Cerebellar nuclear complex (tissue), 1 donor: ENCODE results near the gene C11orf91.
"Not testable (repeated sequence)": the region's sequence is repeated elsewhere in the genome, so short reads cannot be mapped to it uniquely, and the experiment has no call there.

Experiments used
- DNase-seq, 2 experiments: peaks; one replicate each; lab custom pipeline; 2025; lab: John Stamatoyannopoulos, UW

The C11orf91 gene

DNA sequence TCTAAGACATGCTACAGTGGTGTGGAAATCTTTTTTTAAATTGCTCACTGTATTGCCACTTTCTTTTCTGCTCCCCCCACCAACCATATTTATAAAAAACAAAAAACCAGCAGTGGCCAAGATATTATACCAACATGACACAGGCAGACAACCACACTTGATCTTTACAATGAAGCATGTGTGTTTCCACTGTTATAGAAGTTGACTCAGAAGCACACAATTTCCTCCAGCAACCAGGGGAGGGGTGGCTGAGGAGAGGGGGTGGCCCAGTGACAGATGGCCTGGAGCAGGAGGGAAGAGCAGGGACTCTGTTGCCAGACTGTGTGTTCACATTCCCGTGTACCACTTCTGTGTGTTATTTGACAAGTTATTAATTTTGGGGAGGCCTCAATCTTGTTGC is 20.8 kb upstream of the C11orf91 start:
- peak in 1 of 2 experiments; percentile 37 for DNase-seq

DNA sequence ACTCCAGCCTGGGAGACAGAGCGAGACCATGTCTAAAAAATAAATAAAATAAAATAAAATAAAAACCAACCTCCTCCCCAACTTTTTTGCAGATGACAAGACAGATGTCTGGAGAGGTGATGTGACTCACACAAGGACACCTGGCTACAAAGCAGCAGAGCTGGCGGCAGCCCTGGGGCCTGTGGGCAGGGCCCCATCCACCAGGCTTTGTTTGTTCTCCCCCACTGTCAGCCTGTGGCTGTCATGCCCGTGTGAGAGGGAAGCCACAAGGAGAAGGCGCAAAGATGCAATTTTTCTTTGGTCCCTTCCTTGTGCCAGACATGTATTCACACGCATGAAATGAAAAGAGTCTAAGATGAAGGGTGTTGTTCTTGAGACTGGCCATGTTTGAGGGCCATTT is 19.0 kb upstream of the C11orf91 start:
- DNase-seq = no peak

GRCh38 chr11:33718440-33718839 is 17.8 kb upstream of the C11orf91 start:
- no peak for DNase-seq

DNA sequence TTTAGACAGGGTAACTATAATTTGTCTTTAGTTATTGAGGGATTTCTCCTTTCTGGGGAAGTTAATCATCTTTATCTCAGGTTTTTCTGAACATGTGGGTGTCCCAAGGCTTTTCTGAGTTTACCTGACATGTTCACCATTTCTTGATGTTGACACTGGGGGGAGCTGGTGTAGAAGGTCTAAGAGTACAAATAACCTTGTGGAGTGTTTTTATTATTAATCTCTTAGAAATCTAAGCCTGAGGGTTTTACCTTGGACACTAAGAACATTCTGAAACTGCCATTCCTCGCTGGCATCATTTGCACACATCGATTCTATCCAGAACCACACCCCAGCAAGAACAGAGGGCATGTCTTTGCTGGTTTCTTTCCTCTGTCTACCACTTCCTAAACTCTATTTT is 15.6 kb upstream of the C11orf91 start:
- DNase-seq = no peak

DNA sequence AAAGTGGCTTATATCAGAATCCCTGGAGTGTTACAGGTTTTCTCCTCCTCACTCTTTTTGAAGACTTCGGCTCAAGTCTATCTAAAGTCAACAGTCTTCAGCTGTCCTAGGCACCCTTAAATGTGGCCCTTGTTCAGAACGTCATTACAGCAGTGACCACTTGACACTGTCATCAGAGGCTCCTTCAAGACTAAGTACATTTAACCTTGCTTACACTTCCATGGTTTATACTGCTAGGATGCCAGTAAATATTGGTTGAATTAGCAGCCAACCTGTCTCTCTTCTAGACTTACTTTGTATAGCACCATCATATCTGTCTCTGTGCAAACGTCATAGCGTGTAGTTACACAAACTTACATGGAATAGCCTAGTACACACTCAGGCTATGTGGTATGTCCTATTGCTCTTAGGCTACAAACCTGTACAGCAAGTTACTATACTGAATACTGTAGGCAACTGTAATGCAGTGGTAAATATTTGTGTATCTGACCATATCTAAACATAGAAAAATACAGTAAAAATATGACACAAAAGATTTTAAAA is 13.3 kb upstream of the C11orf91 start:
- DNase-seq = no peak

GRCh38 chr11:33713151-33713855 is 12.7 kb upstream of the C11orf91 start:
- no peak for DNase-seq

DNA sequence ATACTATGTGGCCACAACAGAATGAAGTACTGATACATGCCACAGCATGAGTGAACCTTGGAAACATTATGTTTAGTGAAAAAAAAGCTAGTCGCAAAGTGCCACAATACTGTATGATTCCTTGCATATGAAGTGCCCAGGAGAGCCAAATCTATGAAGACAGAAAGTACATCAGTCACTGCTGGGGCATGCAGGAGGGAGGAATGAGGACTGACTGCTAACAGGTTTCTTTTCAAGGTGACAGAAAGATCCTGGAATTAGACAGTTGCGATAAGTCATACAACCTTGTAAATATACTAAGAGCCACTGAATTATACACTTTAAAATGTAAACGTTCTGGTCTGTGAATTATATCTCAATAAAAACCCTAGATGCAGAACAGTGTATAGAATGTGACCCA is 11.8 kb upstream of the C11orf91 start:
- no peak for DNase-seq

- no peak for DNase-seq
Measured at GRCh38 chr11:33709466-33709865, 8.8 kb upstream of the C11orf91 start.

DNA sequence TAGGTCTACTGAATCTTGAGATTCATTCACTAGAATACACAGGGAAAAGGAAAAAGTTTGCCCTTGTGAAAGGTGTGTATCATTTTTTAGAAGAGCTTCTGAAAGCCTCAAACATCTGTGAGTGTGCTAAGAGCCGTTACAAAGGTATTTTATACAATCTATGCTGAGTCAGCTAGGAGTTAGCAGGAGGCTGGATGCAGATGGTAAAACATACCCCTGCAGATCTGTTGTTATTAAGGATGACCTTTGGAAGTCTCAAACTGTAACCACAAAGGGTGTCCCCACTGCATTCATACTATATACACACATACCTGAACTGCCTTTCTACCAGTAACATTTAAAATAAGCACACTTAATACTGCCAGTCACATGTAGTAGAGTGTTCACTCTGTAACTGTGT is 8.4 kb upstream of the C11orf91 start:
- no peak for DNase-seq

- DNase-seq = not testable (repeated sequence)
Measured at GRCh38 chr11:33707831-33708230, 7.2 kb upstream of the C11orf91 start.

DNA sequence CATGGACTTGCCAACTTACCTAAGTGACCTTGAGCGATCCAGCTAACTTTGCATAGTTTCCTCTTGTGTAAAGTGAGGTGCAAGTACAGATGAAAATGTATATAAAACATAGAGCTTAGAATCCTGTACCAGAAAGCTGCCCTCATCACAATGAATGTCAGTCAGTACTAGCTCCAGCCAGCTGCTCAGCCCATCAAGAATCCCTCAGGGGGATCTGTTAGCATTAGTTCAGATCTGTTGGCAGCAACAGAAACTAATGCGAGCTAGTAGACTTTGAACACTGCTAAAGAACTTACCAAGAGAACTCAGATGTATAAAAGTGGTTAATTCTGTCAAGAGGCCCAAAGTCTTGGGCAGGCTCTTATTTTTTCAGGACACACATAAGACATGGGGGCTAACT is 6.3 kb upstream of the C11orf91 start:
- no peak for DNase-seq

- no peak for DNase-seq
Measured at GRCh38 chr11:33706546-33706945, 5.9 kb upstream of the C11orf91 start.

DNA sequence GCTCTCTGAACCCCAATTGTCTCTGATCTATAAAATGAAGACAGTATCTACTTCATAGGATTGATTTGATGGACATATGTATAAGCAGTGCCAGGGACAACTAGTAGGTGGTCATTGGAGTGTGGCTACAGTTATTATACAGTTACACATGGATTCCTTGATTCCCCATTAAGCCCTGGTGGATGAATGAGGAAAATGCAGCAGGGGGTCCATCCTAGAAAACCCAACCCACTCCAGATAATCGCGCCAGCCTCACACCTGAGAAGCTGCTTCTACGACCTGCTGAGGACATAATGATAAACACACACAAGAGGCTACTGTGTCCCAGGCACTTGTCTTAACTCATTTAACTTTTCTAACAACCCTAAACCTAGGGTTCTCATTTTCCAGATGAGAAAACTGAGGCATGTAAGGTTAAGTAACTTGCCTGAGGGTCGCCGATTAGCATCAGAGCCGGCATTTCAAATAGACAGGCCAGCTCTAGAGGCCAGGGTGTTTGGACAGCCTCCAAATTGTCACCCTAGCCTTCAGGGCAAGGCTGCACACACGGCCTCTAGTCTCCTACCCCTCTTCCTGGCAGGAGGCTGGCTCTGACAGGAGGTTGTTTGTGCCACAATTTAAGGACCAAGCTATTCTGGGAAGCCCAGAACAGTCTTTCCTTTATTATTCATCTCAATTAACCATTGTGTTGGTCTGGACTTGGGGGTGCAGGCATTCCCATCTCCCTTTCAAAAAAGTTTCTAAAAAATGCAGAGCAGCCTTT is 3.8 kb upstream of the C11orf91 start:
- DNase-seq = no peak

- DNase-seq = no peak
Measured at GRCh38 chr11:33703788-33704187, 3.2 kb upstream of the C11orf91 start.

DNA sequence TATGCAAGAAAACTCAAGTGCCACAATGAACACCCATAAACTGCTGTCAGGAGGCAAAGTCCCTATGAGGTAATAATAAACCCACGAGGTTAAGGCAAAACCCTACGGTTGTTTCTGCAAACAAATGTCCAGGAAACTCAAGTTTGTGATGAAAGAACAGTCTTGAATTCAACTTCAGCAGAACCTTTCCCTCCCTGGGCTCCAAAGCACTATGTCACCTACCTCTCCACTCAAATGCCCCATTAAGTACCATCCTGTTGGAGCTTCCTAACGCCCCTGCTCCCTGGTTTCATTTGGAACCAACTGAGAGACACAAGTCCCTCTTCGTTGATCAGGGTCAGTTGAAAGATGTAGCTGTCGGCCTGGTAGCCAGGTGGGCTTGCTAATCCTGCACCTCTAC is 2.6 kb upstream of the C11orf91 start:
- no peak for DNase-seq

- no peak for DNase-seq
Measured at GRCh38 chr11:33701302-33702230, 940 bp upstream of the C11orf91 start.

GRCh38 chr11:33700063-33700501 is 544 bp downstream of the C11orf91 start:
- DNase-seq = no peak

DNA sequence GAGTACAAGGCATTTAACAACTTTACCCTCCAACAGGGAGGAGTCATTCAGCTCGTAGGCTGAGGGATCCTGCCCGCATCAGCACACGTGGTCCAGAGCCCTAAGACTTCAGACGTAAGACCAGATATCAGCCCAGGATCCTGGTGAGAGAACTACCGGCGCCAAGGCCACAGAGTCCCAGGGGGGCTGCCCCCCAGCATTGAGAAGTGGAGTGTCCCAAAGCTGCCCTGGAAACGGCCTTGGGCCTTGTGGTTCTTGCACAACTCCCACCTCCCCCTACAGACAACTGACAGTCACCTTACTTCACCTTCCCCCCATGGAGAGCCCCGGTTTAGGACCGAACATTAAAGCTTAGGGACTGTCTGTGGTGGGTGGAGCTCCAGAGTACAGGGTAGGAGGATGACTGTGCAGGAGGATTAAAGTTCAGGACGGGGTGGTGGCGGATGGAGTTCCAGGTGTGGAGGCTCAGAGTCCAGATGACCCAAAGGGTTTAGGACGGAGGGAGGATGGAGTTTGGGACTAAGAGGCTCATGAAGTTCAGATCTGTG is 1.0 kb downstream of the C11orf91 start:
- DNase-seq = no peak

- DNase-seq = no peak
Measured at GRCh38 chr11:33698921-33699320, 1.7 kb downstream of the C11orf91 start.

DNA sequence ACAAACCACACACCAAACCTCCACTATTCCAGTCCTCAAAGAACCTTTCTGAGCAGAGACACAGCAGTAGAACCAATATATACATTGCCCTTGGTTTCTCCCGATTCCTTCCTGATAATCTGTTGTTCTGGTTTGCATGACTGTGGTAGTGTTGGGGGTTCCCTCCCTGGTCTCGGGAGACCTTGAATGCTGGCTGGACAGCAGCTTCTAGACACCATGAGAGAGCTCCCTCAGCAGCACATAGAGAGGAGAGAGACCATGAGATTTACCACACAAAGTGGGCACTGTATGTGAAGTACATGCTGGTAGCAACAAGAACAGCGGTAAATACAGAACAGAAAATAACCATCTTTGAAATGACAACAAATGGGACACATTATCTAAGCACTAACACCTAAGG is 2.6 kb downstream of the C11orf91 start:
- DNase-seq = no peak

GRCh38 chr11:33696931-33697638 is 3.5 kb downstream of the C11orf91 start:
- no peak for DNase-seq
